ENCODE data around the gene LITAFD. TPM values are rescaled to one million over a fixed set of nuclear protein-coding genes. Genes with fewer than 3 reads are reported as not detected.

LITAFD gene
- total RNA-seq, 4 donors from 2014 or later: not detected

- no peaks in the 10 kb centered on the region for H3K4me1 ChIP-seq
- H3K27me3 ChIP-seq: no peaks in the 10 kb centered on the region
- DNase-seq: no peak
- TF ChIP-seq POLR2A (IDR thresholded peaks at IDR 0.05): no peak
- TF ChIP-seq, protein P1, sequence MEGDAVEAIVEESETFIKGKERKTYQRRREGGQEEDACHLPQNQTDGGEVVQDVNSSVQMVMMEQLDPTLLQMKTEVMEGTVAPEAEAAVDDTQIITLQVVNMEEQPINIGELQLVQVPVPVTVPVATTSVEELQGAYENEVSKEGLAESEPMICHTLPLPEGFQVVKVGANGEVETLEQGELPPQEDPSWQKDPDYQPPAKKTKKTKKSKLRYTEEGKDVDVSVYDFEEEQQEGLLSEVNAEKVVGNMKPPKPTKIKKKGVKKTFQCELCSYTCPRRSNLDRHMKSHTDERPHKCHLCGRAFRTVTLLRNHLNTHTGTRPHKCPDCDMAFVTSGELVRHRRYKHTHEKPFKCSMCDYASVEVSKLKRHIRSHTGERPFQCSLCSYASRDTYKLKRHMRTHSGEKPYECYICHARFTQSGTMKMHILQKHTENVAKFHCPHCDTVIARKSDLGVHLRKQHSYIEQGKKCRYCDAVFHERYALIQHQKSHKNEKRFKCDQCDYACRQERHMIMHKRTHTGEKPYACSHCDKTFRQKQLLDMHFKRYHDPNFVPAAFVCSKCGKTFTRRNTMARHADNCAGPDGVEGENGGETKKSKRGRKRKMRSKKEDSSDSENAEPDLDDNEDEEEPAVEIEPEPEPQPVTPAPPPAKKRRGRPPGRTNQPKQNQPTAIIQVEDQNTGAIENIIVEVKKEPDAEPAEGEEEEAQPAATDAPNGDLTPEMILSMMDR (IDR thresholded peaks at IDR 0.05): no peak
- H3K36me3 ChIP-seq: no peaks in the 10 kb centered on the region
- no peaks in the 10 kb centered on the region for H3K9me3 ChIP-seq
- H3K4me3 ChIP-seq: no peak overlapping the region
- H3K27ac ChIP-seq: no peak overlapping the region
- intact Hi-C loops (cut with DNase I; ENCODE audit: low total_unique reads): no loop called here
These were observed 38.6 kb downstream of the LITAFD start for GRCh38 chr16:8920645-8921346.

GRCh38 chr16:8921347-8921984, 39.3 kb downstream of the LITAFD start:
- no peaks in the 10 kb centered on the region for H3K9me3 ChIP-seq
- TF ChIP-seq POLR2A (IDR thresholded peaks at IDR 0.05): no peak
- TF ChIP-seq, protein P1 (IDR thresholded peaks at IDR 0.05): no peak
- intact Hi-C loops (cut with DNase I; ENCODE audit: low total_unique reads): no loop called here
- H3K27me3 ChIP-seq: no peaks in the 10 kb centered on the region
- H3K4me3 ChIP-seq: no peak overlapping the region
- H3K4me1 ChIP-seq: no peaks in the 10 kb centered on the region
- no peak overlapping the region for H3K27ac ChIP-seq
- H3K36me3 ChIP-seq: no peaks in the 10 kb centered on the region
- no peak for DNase-seq

DNA sequence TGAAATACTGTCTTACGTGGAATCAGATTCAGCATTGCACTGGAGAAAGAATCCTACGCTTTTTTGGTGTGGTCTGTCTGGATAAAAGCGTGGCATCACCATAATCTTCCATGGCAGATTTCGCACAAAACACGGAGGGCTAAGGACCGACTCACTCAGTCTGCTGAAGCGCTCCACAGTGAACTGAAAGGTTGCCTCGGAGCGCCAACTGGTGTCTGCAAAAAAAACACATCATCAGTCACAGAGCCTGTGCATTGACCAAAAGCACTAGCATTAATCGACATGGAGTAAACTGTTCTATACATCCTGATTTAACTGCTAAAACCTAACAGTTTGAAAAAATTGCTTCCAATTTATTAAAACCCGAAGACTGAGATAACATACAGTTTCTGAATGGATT, 41.0 kb downstream of the LITAFD start:
- TF ChIP-seq, protein P1 (IDR thresholded peaks at IDR 0.05): no peak
- no peak for TF ChIP-seq POLR2A (IDR thresholded peaks at IDR 0.05)
- H3K36me3 ChIP-seq: no peaks in the 10 kb centered on the region
- DNase-seq: no peak

GRCh38 chr16:8924214-8924613, 42.1 kb downstream of the LITAFD start:
- intact Hi-C loops (cut with DNase I; ENCODE audit: low total_unique reads): no loop called here
- Histone ChIP-seq H3K9me3 (no peaks in the 10 kb centered on the region), H3K4me3 (no peak overlapping the region), H3K36me3 (no peaks in the 10 kb centered on the region), H3K4me1 (no peaks in the 10 kb centered on the region), H3K27me3 (no peaks in the 10 kb centered on the region), H3K27ac (no peak overlapping the region)
- no peak for TF ChIP-seq POLR2A (IDR thresholded peaks at IDR 0.05)
- TF ChIP-seq, protein P1 (IDR thresholded peaks at IDR 0.05): no peak
- no peak for DNase-seq

More for the DNA sequence above, 41.0 kb downstream of the LITAFD start:
- Histone ChIP-seq H3K4me3 (no peak overlapping the region), H3K9me3 (no peaks in the 10 kb centered on the region), H3K27me3 (no peaks in the 10 kb centered on the region), H3K4me1 (no peaks in the 10 kb centered on the region), H3K27ac (no peak overlapping the region)
- intact Hi-C loops (cut with DNase I; ENCODE audit: low total_unique reads): no loop called here

GRCh38 chr16:8925455-8925854, 43.3 kb downstream of the LITAFD start:
- Histone ChIP-seq H3K27me3 (no peaks in the 10 kb centered on the region), H3K4me3 (no peak overlapping the region), H3K27ac (no peak overlapping the region), H3K36me3 (no peaks in the 10 kb centered on the region), H3K4me1 (no peaks in the 10 kb centered on the region), H3K9me3 (no peaks in the 10 kb centered on the region)
- intact Hi-C loops (cut with DNase I; ENCODE audit: low total_unique reads): no loop called here
- no peak for TF ChIP-seq POLR2A (IDR thresholded peaks at IDR 0.05)
- TF ChIP-seq, protein P1 (IDR thresholded peaks at IDR 0.05): no peak
- DNase-seq: no peak

All from uterus (tissue), 4 donors.